Measurements from ENCODE around the gene ZFP36L1. TPM values are rescaled to one million over a fixed set of nuclear protein-coding genes. Genes with fewer than 3 reads are reported as not detected.

ZFP36L1 gene
- total and polyA plus RNA-seq, 10 of the 15 experiments (the other 5 are each of a cell fraction or from before 2014, with no cell fraction given): 22.0 to 184 (median 66.1) TPM

DNA sequence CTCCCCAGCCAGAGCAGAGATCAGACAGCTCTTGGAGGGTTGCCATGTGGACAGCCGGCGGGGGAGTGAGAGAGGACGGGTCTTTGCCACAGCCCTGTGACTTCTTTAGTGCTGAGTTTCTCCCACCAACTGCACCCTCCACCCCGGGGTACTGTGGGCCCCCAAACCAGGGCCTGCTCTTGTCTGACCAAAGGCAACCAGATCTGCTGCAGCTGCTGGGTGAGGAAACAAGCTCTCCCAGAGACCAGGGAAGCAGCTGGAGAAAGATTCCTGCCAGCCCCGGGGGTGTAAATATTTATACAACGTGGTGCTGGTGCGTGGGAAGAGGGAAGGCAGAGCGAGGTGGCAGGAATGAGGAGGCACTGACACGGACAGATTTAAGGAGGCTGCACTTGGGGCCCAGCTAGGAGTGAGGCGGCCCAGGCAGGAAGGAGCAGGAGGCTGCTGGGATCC is 14.3 kb upstream of the ZFP36L1 start:
- Histone ChIP-seq H3K36me3 (ENCODE audit: control insufficient read depth in 2 of 2, insufficient read depth in 2 of 2, low read length in 1 of 2) (no peaks in the 10 kb centered on the region), H3K4me2 (ENCODE audit: control insufficient read depth, insufficient read depth) (no peak overlapping the region), H2AFZ (ENCODE audit: control insufficient read depth, low read depth, low read length) (peak overlapping the region; percentile 41), H3K27ac (ENCODE audit: control insufficient read depth, insufficient read depth) (peak overlapping the region; percentile 42; the same call in 1 of the 2 replicates), H3K27me3 (replicated peaks in 1 of 2; ENCODE audit: control insufficient read depth in 2 of 2, insufficient read depth in 2 of 2, low read length in 1 of 2) (no peaks in the 10 kb centered on the region), H3K79me2 (ENCODE audit: control insufficient read depth, insufficient read depth, low read length) (no peaks in the 10 kb centered on the region; the same call in 1 of the 2 replicates), H3K9ac (ENCODE audit: control insufficient read depth, insufficient read depth, low read length) (peak overlapping the region; percentile 36; the same call in 1 of the 2 replicates), H4K20me1 (ENCODE audit: control insufficient read depth, insufficient read depth) (no peaks in the 10 kb centered on the region), H3K4me1 (ENCODE audit: control insufficient read depth, insufficient read depth, low read length) (peaks cover 17% of the 10 kb centered on the region), H3K4me3 (no peak overlapping the region), H3K9me3 (replicated peaks; ENCODE audit: control insufficient read depth, insufficient read depth, low read length) (no peaks in the 10 kb centered on the region; the same call in 2 of the 3 replicates)
- SMC1A ChIA-PET (ENCODE audit: uncharacterized antibody, unreplicated experiment): interaction anchor here (0.5 to 1.8 kb wide), 9 partner anchors 9 to 737 kb away, joined by 3 to 8 read pairs (median 3); no protein-coding TSS in a partner anchor
- BruUV-seq (replicated peaks): no TSS peak
- DNase-seq (ENCODE audit: low read depth, low spot score) (no peak), ATAC-seq (peak; percentile 9; the same call in 2 of the 3 replicates), FAIRE-seq (no peak)
- POLR2A ChIA-PET: interaction anchor here (0.6 to 2.6 kb wide), 5 partner anchors 9 to 349 kb away, joined by 3 to 17 read pairs (median 3); partner anchors contain the start of gene ZFP36L1
- CTCF ChIA-PET: interaction anchor here (0.6 to 2.4 kb wide), 8 partner anchors 9 to 863 kb away, joined by 3 to 8 read pairs (median 3); no protein-coding TSS in a partner anchor
- 71% methylated on average over 10 of the region's 10 CpGs for WGBS (ENCODE audit: insufficient coverage, insufficient replicate concordance, low lambda C conversion rate, missing lambda C conversion rate)
- TF ChIP-seq BACH1 (IDR thresholded peaks at IDR 0.05; ENCODE audit: borderline replicate concordance) (no peak), ZNF687 (IDR thresholded peaks at IDR 0.05) (peak; percentile 56; the same call in 1 of the 2 replicates)
- intact Hi-C loops (cut with micrococcal nuclease; ENCODE audit: unreplicated experiment) (no loop called here), in situ Hi-C loops (cut with MboI) (no loop called here)
- RAD21 ChIA-PET (ENCODE audit: unreplicated experiment): interaction anchor here (0.8 to 2.8 kb wide), 5 partner anchors 8 to 559 kb away, joined by 3 to 10 read pairs (median 6); partner anchors contain the start of gene ZFP36L1

Data from GM12878 (cell line).